GM12872 (cell line): ENCODE measurements around the gene TANGO2.

ENCODE experiments used
- CTCF ChIP-seq: IDR thresholded peaks from 3 replicates; pipeline ENCODE4 v1.5.1; 2011; ENCODE audit warnings: low read depth, mild to moderate bottlenecking, low read length, moderate library complexity; ENCODE audit not compliant: insufficient read depth

Gene TANGO2

DNA sequence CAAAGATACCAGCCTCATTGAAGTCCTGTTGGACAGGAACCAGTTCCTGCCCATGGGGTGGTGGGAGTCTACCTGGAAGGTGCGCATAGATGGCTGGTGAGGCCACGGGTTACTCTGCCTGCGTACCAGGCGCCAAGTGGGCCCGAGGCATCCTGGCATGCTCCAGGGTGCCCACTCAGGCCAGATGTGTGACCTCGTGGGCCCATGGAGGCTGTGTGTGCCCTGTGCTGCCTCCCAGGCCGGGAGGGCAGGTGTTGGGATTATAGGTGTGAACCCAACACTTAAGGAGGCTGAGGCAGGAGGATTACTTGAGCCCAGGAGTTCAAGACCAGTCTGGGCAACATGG is 23.1 kb downstream of the TANGO2 start:
- TF ChIP-seq CTCF = no peak

- TF ChIP-seq CTCF = no peak
These were observed 23.7 kb downstream of the TANGO2 start for GRCh38 chr22:20044495-20045151.

DNA sequence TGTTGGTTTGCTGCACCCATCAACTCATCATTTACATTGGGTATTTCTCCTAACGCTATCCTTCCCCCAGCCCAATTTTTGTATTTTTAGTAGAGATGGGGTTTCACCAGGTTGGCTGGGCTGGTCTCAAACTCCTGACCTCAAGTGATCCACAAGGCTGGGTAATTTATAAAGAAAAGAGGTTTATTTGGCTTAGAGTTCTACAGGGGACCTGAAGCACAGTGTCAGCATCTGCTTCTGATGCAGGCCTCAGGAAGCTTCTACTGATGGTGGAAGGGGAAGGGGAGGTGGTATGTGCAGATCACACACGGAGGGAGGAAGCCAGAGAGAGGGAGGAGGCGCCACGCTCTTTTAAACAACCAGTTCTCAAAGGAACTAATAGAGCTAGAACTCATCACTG is 25.8 kb downstream of the TANGO2 start:
- TF ChIP-seq CTCF = no peak

DNA sequence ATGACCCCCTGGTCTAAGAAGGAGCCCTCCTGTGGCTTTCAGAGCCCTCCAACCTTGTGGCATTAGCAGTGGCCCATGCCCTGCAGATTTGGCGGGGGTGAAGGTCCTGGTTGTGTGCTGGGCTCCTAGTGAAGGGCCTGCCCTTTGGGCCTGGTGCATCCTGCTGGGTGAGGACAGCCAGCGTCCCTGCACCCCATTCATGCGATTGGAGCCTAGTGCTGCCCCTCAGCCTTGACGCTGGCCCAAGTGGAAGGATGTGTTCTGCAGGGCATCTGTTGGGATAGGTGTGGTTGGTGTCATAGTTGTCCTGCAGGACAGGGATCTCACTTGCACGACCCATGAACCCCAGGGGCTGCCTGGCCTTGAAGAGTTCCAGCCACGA is 31.0 kb downstream of the TANGO2 start:
- TF ChIP-seq CTCF = no peak

DNA sequence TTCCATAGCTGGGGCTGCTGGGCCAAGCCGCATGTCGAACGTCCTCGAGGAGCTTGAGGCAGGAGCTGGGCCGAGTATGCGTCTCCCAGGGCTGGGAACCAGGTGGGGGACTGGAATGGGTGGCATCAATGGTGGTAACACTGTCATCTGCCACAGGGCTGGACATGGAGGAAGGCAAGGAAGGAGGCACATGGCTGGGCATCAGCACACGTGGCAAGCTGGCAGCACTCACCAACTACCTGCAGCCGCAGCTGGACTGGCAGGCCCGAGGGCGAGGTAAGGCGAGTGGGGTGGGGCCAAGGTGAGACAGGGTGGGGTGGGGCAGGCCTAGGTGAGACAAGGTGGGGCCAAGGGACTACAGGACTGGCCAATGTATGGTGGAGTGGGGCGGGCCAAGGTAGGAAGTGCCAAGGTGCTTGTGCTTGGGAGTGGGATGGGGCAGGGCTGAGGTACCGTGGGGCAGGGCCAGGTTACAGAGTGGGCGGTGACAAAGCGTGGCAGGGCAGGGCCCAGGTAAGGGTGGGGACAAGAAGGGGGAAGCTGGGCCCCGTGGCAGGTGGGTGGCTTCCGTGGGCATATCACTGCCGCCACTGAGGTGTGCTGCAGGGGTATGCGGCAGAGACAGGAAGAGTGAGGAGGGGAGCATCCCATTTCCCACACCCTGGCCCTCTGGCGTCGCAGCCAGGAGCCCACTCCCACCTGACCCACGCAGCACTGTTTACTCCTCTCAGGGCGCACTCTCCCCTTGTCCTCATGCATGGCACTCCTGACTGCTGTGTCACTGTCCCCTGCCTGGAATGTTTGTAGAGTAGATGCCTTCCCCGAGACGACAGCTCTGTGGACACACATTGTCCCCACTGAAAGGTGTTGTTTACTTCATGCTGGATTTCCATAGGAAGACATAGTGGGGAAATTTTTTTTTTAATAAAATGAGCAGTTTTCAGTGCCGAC is 31.7 kb downstream of the TANGO2 start:
- TF ChIP-seq CTCF = no peak

GRCh38 chr22:20053407-20054033 is 32.6 kb downstream of the TANGO2 start:
- TF ChIP-seq CTCF = no peak

DNA sequence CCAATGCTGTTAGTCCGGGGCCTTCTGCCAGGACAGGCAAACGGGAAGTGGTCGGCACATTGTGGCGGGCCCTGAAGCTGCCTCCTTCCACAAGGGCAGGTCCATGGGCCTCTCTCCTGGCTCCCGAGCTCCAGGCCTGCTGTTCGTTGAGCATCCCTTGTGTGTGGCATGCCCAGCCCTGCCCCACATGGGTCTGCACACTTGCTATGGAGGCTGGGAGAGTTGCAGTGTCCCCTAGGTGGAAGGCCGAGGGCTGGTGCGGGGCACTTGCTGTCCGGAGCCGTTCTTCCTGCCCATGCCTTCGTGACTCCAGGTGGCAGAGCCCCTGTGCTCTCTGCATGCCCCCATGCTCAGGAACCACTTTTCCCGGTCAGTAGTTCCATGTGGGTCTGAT is 33.1 kb downstream of the TANGO2 start:
- TF ChIP-seq CTCF = no peak
